GM19025 (cell line): ENCODE data around the gene FCN3.

Source experiments
- ATAC-seq: cut with Tn5 transposase; IDR thresholded peaks from one replicate; pipeline ENCODE4 v1.9.1; 2021; ENCODE audit warnings: mild to moderate bottlenecking, low read depth, moderate library complexity; ENCODE audit not compliant: unreplicated experiment

Gene FCN3

GRCh38 chr1:27361044-27361402 is 13.6 kb downstream of the FCN3 start:
- ATAC-seq: no peak

GRCh38 chr1:27360159-27361043 is 14.2 kb downstream of the FCN3 start:
- ATAC-seq: no peak

DNA sequence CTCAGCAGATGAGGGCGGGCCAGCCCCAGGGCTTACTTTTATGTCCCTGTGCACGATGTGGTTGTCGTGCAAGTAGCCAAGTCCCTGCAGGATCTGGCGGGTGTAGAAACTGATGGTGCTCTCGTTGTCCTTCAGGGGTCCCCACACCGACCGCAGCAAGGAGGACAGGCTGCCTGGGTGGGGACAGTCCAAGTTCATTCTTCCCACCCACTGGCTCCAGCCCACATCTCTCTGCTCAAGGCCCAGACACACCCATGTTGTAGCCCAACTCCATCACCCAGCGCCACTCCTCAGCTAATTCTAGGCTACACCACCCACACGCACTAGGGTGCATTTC is 14.8 kb downstream of the FCN3 start:
- ATAC-seq: no peak

GRCh38 chr1:27358928-27359313 is 15.7 kb downstream of the FCN3 start:
- no peak for ATAC-seq

DNA sequence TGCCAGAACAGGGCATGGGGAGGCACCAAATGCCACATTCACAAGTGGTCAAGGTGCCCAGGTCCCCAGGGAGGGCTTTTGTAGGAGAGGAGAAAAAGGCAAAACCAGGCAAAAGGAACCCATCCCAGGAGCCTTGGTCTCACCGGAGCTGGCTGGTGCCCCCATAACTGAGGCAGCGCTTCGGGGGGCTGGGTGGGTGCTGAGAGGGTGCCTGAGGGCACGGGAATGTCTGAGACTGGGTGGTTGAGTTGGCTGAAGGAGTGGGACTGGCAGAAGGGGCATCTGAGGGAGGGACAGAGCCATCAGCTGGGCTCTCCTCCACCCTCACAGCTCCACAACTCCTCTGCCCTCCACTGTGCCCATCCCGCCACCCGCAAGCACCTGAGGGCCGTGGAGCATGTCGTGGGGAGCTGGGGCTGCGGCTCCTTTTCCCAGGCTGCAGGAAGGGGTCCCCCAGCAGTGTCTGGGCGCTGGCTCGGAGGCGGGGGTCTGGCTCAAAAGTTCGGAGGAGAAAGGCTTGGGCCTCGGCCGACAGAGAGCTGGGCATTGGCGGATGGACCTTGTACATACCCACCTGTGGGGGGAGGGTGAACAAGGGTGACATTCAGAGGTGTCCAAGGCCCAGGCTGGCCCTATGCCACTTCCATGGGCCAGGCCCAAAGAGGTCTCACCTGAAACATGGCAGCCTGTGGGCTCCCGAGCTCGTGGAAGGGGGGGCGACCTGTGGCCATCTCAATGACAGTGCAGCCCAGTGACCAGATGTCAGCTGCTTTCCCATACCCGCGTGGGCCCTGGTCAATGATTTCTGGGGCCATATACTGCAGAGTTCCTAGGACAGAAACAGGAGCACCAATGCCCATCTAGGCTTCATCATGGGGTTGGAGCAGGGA is 16.3 kb downstream of the FCN3 start:
- no peak for ATAC-seq

- no peak for ATAC-seq
Measured at GRCh38 chr1:27357281-27358037, 17.2 kb downstream of the FCN3 start.

GRCh38 chr1:27356619-27357280 is 17.9 kb downstream of the FCN3 start:
- ATAC-seq: no peak

DNA sequence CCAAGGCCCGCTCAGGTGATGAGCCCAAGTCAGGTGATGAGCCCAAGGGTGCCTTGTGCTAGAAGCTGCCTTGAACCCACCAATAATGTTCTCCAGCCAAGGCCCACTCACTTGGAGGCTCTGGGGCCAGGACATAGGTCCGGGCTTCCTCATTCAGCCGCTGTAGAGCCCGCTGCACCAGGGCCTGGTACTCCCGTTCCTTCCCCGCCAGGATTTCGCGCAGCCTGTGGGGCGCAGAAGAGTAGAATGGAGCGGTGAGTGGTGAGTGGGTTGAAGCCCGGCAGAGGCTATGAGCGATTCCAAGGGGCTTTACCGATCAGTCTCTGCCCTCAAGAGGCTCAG is 18.4 kb downstream of the FCN3 start:
- ATAC-seq: no peak

DNA sequence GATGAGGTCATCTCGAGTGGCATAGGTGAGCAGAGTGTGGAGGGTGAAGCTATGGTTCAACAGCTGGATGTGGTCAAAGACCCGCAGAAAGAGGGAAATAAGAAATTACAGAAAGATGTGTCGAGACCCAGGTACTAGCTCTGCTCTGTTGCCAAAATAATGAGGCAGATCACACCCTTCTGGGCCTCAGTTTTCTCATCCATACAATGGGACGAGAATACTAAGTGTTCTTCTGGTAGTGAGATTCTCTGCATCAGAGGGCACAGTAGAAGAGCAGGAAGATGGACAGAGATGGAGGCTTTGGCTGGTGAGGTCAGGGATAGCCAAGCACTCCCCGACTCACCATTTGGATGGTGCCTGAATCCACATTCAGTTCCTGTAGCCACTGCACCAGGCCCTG is 18.9 kb downstream of the FCN3 start:
- no peak for ATAC-seq

- no peak for ATAC-seq
Measured at GRCh38 chr1:27353629-27354028, 21.0 kb downstream of the FCN3 start.

- no peak for ATAC-seq
Measured at GRCh38 chr1:27353166-27353565, 21.5 kb downstream of the FCN3 start.

GRCh38 chr1:27351541-27352107 is 23.0 kb downstream of the FCN3 start:
- ATAC-seq: no peak

GRCh38 chr1:27350663-27351540 is 23.7 kb downstream of the FCN3 start:
- ATAC-seq: no peak

GRCh38 chr1:27349784-27350662 is 24.6 kb downstream of the FCN3 start:
- no peak for ATAC-seq

- no peak for ATAC-seq
Measured at GRCh38 chr1:27348861-27349783, 25.5 kb downstream of the FCN3 start.

GRCh38 chr1:27346991-27347624 is 27.5 kb downstream of the FCN3 start:
- ATAC-seq: no peak

- ATAC-seq: no peak
Measured at GRCh38 chr1:27346357-27346756, 28.3 kb downstream of the FCN3 start.
